ENCODE data around the gene SNAI1.

GRCh38 chr20:50014570-50015562 is 32.1 kb downstream of the SNAI1 start:
- TF ChIP-seq ISL1 (CRISPR knock-in tag; IDR thresholded peaks at IDR 0.05) (no peak), CREB5 (CRISPR knock-in tag; IDR thresholded peaks at IDR 0.05; ENCODE audit: low read depth) (no peak), TCF4 (CRISPR knock-in tag; IDR thresholded peaks at IDR 0.05; ENCODE audit: borderline replicate concordance) (peak; percentile 72), ZFP3 (CRISPR knock-in tag; IDR thresholded peaks at IDR 0.05) (no peak), ARNTL (CRISPR knock-in tag; IDR thresholded peaks at IDR 0.05; ENCODE audit: borderline replicate concordance, low read depth) (no peak), SNAI2 (CRISPR knock-in tag; IDR thresholded peaks at IDR 0.05) (no peak), ESRRG (CRISPR knock-in tag; IDR thresholded peaks at IDR 0.05) (no peak), BACH2 (CRISPR knock-in tag; IDR thresholded peaks at IDR 0.05; ENCODE audit: borderline replicate concordance) (no peak), ZNF70 (CRISPR knock-in tag; IDR thresholded peaks at IDR 0.05) (no peak), ZFP30 (CRISPR knock-in tag; IDR thresholded peaks at IDR 0.05) (no peak), ZNF565 (CRISPR knock-in tag; conservative IDR thresholded peaks at IDR 0.05; ENCODE audit: low read depth) (no peak)
